GOT3 (cell line): ENCODE data around the gene SPATA25.
"Not testable (repeated sequence)": the region's sequence is repeated elsewhere in the genome, so short reads cannot be mapped to it uniquely, and the experiment has no call there.

Source experiments
- DNase-seq: peaks from one replicate; lab custom pipeline; 2025; ENCODE audit warnings: mixed read lengths; lab: John Stamatoyannopoulos, UW

The SPATA25 gene

DNA sequence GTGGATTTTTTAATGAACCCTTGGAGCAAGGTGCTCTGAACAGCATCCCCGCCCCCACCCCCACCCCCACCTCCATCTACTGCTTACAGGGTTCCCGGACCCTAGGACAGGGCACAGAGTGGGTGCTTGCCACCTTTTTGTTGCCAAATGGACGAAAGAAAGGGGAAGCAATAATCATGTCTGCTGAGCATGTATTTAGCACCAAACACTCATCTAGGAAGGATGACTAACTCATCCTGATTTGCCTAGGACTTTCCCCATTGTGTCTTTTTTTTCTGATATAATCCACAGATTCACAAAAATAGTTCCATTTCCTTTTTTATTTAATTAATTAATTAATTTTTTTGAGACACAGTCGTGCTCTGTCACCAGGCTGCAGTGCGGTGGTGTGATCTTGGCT, 25.7 kb upstream of the SPATA25 start:
- no peak for DNase-seq

DNA sequence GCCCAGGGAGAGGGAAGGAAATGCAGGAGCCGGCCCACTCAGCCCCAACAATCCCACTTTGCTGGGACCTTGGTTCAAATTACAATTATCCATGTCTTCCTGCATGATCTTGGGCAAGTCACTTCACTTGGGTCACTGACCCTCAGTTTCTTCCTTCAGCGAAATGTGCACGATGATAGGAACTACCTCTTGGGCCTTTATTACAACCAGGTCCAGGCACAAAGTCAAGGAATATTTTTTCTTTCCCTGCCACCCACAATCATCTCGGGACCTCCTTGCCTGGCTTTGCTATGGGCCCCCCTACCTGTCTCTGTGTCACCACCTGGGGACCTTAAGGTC, 24.9 kb upstream of the SPATA25 start:
- DNase-seq, result no peak

DNA sequence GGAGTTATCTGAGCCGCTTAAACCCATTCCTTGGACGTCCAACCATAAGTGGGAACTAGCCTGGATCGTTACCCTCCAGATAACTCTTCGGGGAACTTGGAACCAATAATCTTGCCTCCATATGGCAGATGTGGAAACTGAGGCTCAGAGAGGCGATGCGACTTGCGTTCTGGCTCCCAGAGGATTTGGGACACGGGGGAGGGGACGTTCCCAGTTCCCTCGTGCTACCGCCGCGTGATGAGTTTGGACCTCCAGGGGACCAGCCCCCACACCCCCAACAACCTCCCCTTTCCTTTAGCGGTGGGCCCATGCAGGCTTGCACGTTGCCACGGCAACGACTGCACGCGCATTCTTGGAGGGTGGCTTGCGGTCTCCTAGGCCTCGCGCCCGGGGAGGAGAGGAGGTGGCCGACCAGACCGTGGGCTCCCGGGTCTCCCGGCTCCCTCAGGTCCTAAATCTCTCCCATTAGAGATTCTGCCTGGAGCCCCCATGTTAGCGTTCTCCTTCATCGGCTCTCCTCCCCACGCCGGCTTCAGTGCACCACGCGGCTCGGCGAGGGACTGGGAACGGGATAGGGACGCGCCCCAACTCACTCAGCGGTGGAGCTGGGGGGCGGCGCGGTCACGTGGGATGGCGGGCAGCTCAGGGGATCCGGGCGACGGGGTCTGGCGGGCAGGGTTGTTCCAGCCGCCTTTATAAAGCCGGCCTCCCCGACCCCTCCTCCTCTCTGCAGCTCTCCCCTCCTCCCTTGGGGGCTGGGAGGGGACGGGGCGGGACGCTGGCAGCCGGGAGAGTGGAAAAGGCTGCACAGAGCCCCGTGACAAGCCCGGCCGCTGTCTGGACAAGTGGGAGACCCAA, 24.3 kb upstream of the SPATA25 start, which contains the start of gene PLTP:
Gene PLTP, minus strand, starts transcription at position 670 of the 858 bp plus-strand sequence. CDS start 703 bp downstream, outside the sequence.
- no peak for DNase-seq

DNA sequence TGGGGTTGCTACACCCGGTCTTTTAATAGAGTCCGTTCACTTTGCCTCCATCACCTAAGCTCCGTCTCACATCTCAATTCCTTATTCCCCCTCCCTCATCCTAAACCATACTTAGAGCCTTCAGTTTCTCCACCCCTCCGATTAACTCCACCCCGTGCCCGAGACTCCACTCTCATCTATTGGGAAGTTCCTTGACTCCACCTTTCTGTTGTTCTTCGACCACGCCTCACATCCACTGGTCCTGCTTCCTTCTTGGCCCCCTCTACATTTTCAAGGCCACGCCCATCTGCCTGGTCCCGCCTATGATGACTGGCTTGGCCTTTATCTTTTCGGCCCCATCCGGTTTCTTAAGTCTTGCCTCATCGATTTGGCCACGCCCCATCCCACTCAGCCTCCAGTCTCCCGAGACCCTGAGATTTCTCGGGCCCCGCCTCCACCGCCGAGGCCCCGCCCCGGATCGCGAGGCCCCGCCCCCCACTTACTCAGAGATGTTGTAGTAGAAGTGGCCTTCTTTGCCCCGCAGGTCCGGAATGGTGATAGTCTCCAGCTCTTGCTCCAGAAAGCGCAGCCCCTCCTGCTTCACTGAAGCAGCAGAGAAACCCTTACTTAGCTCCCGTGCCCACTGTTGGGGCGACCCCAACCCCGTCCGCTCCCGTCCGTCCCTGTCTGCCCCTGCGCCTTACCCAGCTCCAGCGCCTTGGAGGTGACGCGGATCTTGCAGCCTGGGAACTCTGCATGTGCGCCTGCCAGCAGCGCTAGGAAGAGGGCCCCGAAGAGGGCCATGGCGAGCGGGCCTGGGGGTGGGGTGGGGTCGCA, 23.5 kb upstream of the SPATA25 start:
- DNase-seq, result peak; percentile 92

DNA sequence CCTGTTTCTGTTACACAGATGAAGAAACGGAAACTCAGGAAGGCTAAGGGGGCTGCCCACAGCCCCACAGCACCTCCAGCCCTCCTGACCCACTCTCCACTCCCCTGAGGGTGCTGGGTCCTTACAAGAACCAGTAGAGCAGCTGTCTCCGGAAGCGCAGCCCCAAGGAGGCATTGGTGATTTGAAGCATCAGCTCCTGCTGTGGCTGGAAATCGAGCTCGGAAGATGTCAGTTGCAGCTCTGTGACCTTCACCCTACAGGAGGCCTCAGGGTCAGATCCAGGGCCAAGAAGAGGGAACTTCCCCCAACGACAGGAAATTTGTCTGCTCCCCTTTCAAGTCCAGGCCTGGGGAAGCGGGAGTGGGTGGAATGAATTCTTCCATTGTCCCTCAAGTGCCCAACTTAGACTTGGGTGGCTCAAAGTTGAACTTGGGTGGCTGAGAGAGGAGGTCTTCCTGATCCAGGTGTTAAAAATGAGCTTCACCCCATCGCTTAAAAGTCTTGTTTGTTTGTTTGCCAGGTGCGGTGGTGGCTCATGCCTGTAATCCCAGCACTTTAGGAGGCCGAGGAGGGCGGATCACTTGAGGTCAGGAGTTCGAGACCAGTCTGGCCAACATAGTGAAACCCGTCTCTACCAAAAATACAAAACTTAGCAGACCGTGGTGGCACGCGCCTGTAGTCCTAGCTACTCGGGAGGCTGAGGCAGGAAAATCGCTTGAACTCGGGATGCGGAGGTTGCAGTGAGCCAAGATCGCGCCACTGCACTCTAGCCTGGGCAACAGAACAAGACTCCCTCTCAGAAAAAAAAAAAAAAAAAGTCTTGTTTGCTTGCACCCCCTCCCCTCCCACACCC, 22.6 kb upstream of the SPATA25 start:
- no peak for DNase-seq

DNA sequence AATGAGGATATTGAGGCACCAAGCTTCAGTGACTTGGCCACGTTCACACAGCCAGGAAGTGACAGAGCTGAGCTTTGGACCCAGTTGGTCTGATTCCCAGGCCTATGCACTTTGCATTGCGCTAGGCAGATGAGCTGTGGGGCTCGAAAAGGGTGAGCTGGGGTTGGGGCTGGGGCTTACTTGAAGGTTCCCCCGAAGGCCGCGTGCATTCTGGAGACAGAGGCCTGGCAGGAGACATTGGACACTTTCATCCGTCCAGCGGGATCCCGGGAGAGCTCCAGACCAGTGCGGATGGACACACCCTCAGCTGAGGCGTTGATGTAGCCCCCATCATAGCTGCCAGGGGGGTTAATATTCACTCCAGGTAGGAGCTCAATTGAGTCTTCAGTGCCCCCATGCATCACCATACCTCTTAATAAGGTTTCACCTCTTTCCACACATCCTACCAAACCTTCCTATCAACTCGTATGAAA, 21.9 kb upstream of the SPATA25 start:
- DNase-seq, result no peak

DNA sequence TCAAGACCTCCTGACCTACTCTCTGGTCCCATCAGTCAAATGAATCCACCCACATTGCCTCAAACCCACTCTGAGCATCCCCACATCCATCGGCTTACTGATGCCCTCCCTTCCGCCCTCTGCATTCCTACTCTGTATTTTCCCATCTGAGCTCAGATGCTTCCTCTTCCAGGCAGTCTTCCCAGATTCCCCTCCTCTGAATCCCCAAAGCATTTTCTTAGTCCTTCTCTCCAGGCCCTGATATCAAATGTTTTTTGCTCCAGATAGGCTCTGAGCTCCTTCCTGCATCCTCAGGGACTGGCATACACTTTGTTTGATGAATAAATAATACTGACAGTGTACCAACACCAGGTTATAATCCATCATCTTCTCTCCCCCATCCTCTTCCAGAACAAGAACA, 20.7 kb upstream of the SPATA25 start:
- DNase-seq, result no peak

DNA sequence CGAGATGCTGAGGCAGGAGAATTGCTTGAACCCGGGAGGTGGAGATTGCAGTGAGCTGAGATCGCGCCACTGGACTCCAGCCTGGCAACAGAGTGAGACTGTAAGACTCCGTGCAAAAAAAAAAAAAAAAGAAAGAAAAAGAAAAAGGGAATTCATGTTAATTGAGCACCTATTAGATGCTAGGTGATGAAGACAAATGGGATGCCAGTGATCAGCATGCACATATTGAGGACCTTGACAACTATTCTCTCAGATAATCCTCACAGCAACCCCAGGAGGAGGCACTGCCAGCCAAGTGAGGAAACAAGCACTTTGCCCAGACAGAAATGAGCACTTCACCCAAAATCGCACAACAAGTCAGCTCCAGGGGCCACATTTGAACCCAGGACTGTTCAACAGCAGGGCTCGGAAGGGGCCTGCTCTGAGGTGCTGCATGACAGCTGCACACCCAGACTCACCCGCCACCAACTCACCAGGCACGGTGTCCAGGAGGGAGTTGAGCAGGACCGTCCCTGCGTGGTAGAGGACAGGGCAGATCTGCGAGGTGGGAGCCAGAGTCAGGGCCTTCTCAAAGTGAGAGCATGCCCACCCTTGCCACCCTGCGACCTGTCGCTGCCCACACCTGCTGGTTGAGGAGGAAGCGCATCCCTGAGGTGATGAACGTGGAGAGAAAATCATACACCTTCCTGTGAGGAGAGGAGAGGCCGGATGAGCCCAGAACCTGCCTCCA, 20.0 kb upstream of the SPATA25 start:
- DNase-seq, result no peak

DNA sequence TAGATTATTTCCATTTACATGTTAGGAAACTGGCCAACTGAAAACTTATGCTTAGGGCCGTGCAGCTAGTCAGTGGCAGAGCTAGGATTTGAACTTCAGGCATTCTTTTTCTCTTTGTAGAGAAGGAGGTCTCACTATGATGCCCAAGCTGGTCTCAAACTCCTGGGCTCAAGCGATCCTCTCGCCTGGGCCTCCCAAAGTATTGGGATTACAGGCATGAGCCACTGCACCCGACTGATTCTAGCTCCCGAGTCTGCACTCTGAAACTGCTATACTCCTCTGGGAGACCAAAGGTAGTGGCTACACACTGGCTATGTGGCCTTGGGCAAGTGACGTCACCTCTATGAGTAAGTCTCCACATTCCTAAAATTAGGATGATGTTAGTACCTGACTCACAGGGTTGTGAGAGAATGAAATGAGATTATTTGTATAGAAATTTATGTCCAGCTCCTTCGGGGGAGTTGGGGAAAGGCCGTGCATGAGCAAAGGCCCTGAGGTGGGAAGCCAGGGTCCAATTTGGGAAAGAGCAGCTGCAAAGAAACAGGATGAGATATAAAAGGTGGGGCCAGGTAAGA, 18.2 kb upstream of the SPATA25 start:
- peak; percentile 51 for DNase-seq

DNA sequence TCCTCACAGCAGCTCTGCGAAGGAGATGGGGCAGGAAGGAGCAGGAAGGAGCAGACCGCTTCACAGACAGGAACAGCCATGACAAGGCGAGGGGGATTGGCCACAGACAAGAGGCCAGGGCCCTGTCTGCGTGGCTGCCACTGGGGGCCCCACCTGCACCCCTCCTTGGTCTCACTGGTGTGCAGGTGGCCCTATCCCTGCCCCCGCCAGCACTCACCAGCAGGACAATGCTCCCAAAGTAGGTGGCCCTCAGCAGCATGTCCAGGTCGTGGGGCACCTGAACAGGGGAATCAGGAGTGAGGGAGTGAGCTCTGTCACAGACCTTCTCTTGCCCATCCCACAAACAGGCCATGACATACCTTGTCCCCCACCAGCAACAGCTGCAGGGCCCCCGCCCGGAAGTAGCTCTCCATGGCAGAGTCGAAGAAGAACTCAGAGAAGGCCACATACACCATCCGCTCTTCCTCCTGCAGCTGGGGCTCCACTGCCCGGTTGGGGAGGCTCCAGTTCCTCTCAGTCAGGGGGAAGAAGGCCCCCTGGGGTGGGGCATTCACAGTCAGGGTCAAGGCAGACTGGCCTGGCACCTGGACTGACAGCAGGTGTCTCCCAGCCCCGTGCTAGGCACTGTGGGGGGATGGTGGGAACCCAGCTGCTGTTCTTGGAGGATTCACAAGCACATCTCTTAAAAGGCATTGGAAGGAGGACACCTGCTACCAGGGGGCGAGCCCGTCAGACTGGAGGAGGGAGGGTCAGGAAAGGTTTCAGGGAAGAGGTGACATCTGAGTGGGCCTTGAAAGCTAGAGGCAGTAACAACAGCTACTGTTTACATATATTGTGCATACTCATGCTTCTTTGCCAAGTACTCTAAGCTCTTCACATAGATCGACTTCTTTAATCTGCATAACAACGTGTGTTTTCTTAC, 17.4 kb upstream of the SPATA25 start:
- no peak for DNase-seq

DNA sequence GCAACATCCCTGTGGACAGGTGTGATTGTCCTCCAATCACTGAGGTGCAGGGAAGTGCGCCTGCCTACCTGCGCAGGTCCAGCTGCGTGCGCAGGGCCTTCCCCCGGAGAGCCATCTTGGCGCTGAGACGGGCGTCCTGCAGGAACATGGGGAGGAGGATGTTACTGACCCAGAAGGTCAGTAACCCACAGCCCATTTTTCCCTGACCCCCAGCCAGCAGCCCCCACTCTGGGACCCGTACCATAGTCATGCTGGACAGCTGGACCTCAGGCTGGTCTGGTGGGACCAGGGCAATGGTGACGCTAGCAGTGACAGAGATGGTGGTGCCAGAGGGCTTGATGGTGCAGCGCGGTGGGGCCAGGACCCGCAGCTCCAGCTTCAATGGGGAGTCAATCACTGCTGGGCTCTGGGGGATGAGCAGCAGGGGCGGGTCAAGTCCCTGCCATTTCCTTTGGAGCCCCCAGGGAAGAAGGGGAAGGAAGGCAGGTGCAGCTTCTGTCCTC, 14.8 kb upstream of the SPATA25 start:
- DNase-seq, result no peak

DNA sequence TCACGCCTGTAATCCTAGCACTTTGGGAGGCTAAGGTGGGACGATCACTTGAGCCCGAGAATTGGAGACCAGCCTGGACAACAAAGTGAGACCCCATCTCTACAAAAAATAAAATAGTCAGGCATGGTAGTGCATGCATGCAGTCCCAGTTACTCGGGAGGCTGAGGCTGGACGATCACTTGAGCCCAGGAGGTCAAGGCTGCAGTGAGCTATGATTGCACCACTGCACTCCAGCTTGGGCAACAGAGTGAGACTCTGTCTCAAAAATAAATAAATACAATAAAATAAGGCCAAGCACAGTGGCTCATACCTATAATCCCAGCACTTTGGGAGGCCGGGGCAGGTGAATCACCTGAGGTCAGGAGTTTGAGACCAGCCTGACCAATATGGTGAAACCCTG, 13.9 kb upstream of the SPATA25 start:
- not testable (repeated sequence) for DNase-seq

DNA sequence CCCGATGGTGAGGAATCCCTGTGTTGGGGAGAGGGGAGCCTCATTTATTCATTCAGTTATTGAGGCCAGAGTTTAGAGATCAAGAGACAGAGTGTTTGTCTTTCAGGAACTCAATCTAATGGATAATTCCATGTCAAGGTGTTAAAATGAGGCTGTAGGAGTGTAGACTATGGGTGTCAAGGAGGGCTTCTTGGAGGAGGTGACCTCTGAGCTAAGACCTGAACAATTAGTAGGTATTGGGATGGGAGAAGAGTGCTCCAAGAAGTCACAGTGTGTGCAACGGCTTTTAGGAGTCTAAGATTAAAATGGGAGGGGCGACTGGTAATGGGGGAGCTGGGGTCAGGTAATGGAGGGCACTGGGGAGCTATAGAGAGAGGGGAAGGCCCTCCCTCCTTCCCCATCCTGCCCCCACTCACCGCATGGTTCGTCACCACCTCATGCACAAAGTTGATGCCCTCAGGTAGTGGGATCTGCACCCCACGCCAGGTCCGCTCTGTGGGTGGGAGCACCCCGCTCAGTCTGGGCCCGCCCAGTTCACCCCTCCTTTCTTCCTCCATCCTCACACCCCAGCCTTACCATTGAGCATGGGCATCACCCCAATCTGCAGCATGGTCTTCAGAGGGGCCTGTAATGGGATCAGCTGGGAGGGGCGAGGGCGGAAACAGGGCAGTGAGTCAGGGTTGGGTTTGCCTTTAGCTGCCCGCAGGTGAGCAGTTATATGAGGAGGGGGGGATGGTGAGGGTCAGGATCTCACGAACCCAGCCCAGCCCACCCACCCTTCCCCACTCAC, 11.8 kb upstream of the SPATA25 start:
- DNase-seq, result no peak

DNA sequence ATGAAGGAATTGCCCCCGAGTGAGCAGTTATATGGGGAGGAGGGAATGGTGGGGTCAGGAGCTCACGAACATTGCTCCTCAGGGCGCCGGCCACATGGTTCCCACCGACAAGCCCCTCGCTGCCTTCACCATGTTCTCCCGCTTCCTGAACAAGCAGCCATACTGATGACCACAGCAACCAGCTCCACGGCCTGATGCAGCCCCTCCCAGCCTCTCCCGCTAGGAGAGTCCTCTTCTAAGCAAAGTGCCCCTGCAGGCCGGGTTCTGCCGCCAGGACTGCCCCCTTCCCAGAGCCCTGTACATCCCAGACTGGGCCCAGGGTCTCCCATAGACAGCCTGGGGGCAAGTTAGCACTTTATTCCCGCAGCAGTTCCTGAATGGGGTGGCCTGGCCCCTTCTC, 10.9 kb upstream of the SPATA25 start:
- no peak for DNase-seq

DNA sequence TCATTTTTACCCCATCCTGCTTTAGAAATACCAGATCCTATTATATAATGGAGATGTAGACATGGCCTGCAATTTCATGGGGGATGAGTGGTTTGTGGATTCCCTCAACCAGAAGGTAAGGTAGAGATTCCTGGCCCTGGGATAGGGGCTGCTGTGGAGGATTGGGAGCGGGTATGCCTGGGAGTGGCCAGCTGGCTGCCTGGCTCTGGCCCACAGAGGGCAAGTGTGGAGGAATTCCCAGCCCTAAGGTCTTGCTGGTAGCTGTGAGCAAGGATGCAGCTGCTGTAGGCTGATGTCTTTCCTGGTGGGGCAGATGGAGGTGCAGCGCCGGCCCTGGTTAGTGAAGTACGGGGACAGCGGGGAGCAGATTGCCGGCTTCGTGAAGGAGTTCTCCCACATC, 10.3 kb upstream of the SPATA25 start:
- no peak for DNase-seq

DNA sequence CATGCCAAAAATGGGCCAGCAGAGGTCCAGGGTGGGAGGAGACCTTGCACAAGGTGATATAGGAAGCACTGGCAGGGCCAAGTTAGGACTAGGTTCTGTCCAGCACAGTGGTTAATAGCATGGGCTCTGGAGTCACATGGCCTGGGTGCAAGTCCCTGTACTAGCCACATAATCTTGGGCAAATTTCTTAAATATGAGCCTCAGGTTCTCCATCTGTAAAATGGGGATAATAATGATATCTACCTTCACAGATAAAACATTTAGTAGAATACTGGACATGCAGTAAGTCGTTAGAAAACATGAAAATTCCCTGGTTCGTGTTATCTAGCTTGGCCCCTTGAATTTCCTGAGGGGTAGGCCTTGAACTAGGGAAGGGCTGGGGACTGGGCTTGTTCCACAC, 9.9 kb upstream of the SPATA25 start:
- DNase-seq, result no peak

DNA sequence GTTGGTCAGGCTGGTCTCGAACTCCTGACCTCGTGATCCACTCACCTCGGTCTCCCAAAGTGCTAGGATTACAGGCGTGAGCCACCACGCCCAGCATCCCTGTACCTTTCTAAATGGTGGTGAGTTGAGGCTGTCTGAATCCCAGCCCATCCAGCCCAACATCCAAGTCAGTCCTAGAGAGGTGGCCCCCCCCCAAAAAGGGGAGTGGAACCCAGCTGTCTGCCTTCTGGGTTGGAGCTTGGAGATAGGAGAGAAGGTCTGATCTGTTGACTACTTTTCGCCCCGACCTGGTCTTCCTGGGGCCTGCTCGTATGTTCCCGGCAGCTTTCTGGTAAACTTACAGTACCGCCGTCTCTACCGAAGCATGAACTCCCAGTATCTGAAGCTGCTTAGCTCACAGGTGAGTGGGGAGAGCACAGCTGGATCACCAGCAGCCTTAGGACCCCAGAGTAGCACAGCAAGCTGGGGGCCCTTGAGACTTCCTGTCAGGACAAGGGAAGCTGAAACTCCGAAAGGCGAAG, 9.3 kb upstream of the SPATA25 start:
- DNase-seq, result no peak

DNA sequence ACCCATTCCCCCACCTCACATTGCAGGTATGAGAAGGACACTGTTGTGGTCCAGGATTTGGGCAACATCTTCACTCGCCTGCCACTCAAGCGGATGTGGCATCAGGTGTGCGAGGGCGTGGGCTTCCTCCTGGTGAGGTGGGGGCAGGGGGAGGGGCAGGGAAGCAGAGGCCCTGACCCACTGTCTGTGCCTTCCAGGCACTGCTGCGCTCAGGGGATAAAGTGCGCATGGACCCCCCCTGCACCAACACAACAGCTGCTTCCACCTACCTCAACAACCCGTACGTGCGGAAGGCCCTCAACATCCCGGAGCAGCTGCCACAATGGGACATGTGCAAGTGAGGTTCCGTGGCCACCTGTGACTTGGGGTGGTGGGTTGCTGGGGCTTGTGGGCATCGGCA, 7.4 kb upstream of the SPATA25 start:
- no peak for DNase-seq

DNA sequence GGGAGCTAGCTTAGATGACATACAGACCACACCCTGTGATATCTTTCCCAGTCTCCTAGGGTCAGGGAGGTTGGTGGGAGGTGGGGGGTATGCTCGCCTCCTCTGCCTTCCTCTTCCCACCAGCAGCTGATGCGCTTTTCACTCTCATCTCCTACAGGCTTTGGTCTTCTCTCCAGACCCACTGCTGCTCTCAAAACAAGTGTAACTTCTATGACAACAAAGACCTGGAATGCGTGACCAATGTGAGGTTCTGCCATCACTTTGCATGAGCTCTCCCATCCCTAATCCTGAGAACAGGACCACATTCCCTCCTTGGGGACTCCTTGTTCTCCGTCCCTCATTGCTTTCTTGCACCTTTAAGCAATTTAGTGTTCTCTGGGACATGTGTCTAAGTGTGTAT, 6.4 kb upstream of the SPATA25 start:
- DNase-seq, result no peak
